Endodermal cell (in vitro differentiated cells): ENCODE results near the gene RHOG. TPM values are rescaled to one million over a fixed set of nuclear protein-coding genes. Genes with fewer than 3 reads are reported as not detected.
A peak's percentile ranks its signal among the peaks of the same experiment; 100 is the strongest.

Experiments used
- DNase-seq: peaks from one replicate; pipeline ENCODE4 v3.0.0-alpha.2; 2017
- H3K27ac ChIP-seq: 2 replicates; pipeline ENCODE4 v1.5.1; 2013; ENCODE audit warnings: mild to moderate bottlenecking, low read depth, low read length, moderate library complexity
- H3K27me3 ChIP-seq: 2 replicates; pipeline ENCODE4 v1.6.1; 2013; ENCODE audit warnings: mild to moderate bottlenecking, low read length, moderate library complexity; ENCODE audit not compliant: insufficient read depth, control insufficient read depth, poor library complexity, severe bottlenecking
- H3K36me3 ChIP-seq: 2 replicates; pipeline ENCODE4 v1.7.0; 2013; ENCODE audit warnings: mild to moderate bottlenecking, low read length, moderate library complexity; ENCODE audit not compliant: control insufficient read depth, insufficient read depth
- H3K4me1 ChIP-seq: one replicate; pipeline ENCODE4 v1.7.0; 2013; ENCODE audit warnings: low read length; ENCODE audit not compliant: control insufficient read depth, insufficient read depth
- H3K4me3 ChIP-seq: 2 replicates; pipeline ENCODE4 v1.5.1; 2013; ENCODE audit warnings: mild to moderate bottlenecking, low read length, moderate library complexity
- H3K9ac ChIP-seq: 2 replicates; pipeline ENCODE4 v1.6.1; 2013; ENCODE audit warnings: mild to moderate bottlenecking, low read length, moderate library complexity; ENCODE audit not compliant: poor library complexity, severe bottlenecking; ENCODE audit errors: extremely low read depth
- H3K9me3 ChIP-seq: 2 replicates; pipeline ENCODE4 v1.6.1; 2013; ENCODE audit warnings: mild to moderate bottlenecking, low read length, moderate library complexity; ENCODE audit not compliant: control insufficient read depth
- H3K27ac Mint-ChIP-seq: 2 replicates; pipeline ENCODE4 v1.8.0; 2020; ENCODE audit warnings: mixed read lengths
- H3K27me3 Mint-ChIP-seq: 2 replicates; pipeline ENCODE4 v1.8.0; 2021; ENCODE audit warnings: mild to moderate bottlenecking, mixed read lengths; ENCODE audit not compliant: insufficient read depth
- H3K36me3 Mint-ChIP-seq: 2 replicates; pipeline ENCODE4 v1.8.0; 2020; ENCODE audit warnings: low read depth, mixed read lengths
- H3K4me1 Mint-ChIP-seq: 2 replicates; pipeline ENCODE4 v1.8.0; 2020; ENCODE audit warnings: mixed read lengths
- H3K4me3 Mint-ChIP-seq: 2 replicates; pipeline ENCODE4 v1.8.0; 2020; ENCODE audit warnings: mild to moderate bottlenecking, moderate library complexity, mixed read lengths
- H3K9me3 Mint-ChIP-seq: 2 replicates; pipeline ENCODE4 v1.8.0; 2020; ENCODE audit warnings: mild to moderate bottlenecking, mixed read lengths
- WGBS, 2 experiments: methylation state at CpG; one replicate each; pipeline versions ENCODE4 v1.1.5 to v1.1.7; 2013; ENCODE audit warnings: missing lambda C conversion rate in 2 of 2, mixed read lengths in 1 of 2; ENCODE audit not compliant: insufficient coverage in 1 of 2, insufficient read length in 1 of 2; 5-methylcytosine and 5-hydroxymethylcytosine counted together
- total RNA-seq, 2 donors: library from RNA; stranded (reverse); fragmentation: NEBNext Ultra II Directional in 1 of 2; extraction: Animal tissue kit (Norgen Biotek cat#: 25700) in 1 of 2; gene quantifications; 2 replicates in 1 of 2; 3 replicates in 1 of 2; pipeline ENCODE4 v1.2.1, GENCODE V29; 2021
- TF ChIP-seq, protein P1 (sequence below): fragments of 200-600 bp; sonication (generic); conservative IDR thresholded peaks from 2 replicates; pipeline ENCODE4 v1.5.0; 2021; ENCODE audit warnings: antibody characterized with exemption, mild to moderate bottlenecking

Gene RHOG
- total RNA-seq, 2 donors from 2014 or later = 25.5 to 27.6 TPM

GRCh38 chr11:3856856-3857553 is 16.2 kb upstream of the RHOG start:
- Histone ChIP-seq H3K27ac (no peak overlapping the region), H3K27me3 (no peaks in the 10 kb centered on the region), H3K9me3 (no peaks in the 10 kb centered on the region), H3K9ac (no peak overlapping the region), H3K4me3 (peak overlapping the region; percentile 81), H3K4me1 (peaks cover 7% of the 10 kb centered on the region), H3K36me3 (no peaks in the 10 kb centered on the region)
- DNase-seq = no peak
- H3K9me3 Mint-ChIP-seq = no peaks in the 10 kb centered on the region
- H3K36me3 Mint-ChIP-seq = no peaks in the 10 kb centered on the region
- H3K4me1 Mint-ChIP-seq = peaks cover 28% of the 10 kb centered on the region
- TF ChIP-seq, protein P1, sequence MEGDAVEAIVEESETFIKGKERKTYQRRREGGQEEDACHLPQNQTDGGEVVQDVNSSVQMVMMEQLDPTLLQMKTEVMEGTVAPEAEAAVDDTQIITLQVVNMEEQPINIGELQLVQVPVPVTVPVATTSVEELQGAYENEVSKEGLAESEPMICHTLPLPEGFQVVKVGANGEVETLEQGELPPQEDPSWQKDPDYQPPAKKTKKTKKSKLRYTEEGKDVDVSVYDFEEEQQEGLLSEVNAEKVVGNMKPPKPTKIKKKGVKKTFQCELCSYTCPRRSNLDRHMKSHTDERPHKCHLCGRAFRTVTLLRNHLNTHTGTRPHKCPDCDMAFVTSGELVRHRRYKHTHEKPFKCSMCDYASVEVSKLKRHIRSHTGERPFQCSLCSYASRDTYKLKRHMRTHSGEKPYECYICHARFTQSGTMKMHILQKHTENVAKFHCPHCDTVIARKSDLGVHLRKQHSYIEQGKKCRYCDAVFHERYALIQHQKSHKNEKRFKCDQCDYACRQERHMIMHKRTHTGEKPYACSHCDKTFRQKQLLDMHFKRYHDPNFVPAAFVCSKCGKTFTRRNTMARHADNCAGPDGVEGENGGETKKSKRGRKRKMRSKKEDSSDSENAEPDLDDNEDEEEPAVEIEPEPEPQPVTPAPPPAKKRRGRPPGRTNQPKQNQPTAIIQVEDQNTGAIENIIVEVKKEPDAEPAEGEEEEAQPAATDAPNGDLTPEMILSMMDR = no peak
- H3K27me3 Mint-ChIP-seq = no peaks in the 10 kb centered on the region
- 79 to 90% methylated on average over 5 of the region's 5 CpGs for WGBS, 2 experiments
- peak overlapping the region; percentile 79 for H3K4me3 Mint-ChIP-seq
- no peak overlapping the region for H3K27ac Mint-ChIP-seq

DNA sequence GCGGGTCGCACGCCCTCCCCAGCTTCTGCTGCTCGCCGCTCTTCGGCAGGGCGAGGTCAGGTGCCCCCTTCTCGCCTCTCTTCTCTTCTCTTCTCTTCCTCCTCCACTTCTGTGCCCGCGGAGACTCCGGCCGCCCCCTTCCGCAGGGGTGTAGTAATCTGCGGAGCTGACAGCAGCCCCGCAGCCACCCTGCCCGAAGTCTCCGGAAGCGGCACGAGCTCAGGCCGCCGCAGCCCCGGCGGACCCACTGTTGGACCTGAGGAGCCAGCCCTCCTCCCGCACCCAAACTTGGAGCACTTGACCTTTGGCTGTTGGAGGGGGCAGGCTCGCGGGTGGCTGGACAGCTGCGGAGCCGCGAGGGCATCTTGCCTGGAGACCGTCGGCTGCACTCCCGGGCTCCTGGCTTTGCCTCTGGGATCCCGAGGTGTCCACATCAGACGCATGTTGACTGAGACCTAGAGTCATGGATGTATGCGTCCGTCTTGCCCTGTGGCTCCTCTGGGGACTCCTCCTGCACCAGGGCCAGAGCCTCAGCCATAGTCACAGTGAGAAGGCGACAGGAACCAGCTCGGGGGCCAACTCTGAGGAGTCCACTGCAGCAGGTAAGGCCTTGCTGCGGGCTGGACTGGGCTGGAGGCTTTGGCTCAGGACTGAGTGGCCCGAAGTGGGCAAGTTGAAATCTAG is 15.2 kb upstream of the RHOG start:
- 14 to 16% methylated on average over 6 to 40 of the region's 40 CpGs for WGBS, 2 experiments
- TF ChIP-seq, protein P1 = no peak
- peak overlapping the region; percentile 61 for H3K27ac Mint-ChIP-seq
- peaks cover 23% of the 10 kb centered on the region for H3K4me1 Mint-ChIP-seq
- no peaks in the 10 kb centered on the region for H3K9me3 Mint-ChIP-seq
- H3K36me3 Mint-ChIP-seq = no peaks in the 10 kb centered on the region
- H3K9me3 ChIP-seq = no peaks in the 10 kb centered on the region
- H3K27ac ChIP-seq = no peak overlapping the region
- peak overlapping the region; percentile 79 for H3K4me3 Mint-ChIP-seq
- H3K27me3 Mint-ChIP-seq = no peaks in the 10 kb centered on the region
- no peaks in the 10 kb centered on the region for H3K36me3 ChIP-seq
- no peak overlapping the region for H3K9ac ChIP-seq
- no peaks in the 10 kb centered on the region for H3K27me3 ChIP-seq
- peak overlapping the region; percentile 81 for H3K4me3 ChIP-seq
- DNase-seq = peak; percentile 82
- peaks cover 7% of the 10 kb centered on the region for H3K4me1 ChIP-seq

DNA sequence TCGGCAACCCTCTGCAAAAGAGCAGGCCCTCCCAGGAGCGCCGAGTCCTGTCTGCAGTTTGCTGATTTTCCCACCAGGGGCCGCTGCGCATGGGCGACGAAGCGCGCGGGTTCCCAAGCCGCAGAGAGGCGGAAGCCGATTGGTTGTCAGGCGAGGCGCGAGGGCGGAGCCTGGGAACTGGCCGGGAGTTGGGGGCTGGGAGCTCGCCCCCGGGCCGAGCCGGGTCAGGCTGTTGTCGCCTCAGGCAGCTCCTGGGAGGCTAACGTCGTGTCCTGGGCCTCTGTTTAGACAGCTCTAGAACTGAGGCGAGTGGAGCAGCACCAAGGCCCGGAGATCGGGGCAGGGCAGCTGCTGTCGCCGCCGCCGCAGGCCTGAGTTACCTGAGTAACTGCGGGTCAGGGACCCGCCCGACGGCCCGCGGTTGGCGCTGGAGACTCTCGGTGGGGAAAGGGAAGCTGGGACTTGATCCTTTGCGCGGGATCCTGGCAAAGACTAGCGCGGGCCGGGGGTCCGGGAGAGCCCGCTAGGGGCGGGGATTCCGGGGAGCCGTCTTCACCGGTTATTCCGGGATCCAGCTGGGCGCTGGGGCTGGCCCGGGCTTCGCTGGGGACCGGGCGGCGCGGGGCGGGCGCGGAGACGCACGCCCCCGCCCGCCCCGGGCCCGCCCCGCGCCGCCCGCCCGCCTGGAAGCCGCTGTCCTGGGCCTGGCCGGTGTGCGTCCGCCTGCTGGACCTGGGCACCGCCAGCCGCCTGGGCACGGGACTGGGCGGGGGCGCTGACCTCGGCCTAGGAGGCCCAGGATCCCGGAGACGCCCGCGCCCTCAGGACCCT is 14.4 kb upstream of the RHOG start, which contains the start of gene STIM1:
STIM1 (plus strand) TSS at position 688 of the 831 bp plus-strand sequence. CDS start 607 bp downstream, outside the sequence.
- H3K27ac ChIP-seq = peak within 1 kb of the TSS; percentile 68
- H3K9me3 Mint-ChIP-seq = no peaks in the 10 kb centered on the region
- H3K36me3 ChIP-seq = no peaks in the 10 kb centered on the region
- H3K36me3 Mint-ChIP-seq = no peaks in the 10 kb centered on the region
- TF ChIP-seq, protein P1 = peak; percentile 99
- H3K4me3 ChIP-seq = peak within 1 kb of the TSS; percentile 87
- H3K4me1 Mint-ChIP-seq = peaks cover 21% of the 10 kb centered on the region
- H3K27me3 ChIP-seq = no peaks in the 10 kb centered on the region
- H3K9me3 ChIP-seq = no peaks in the 10 kb centered on the region
- 0% methylated on average over 26 to 86 of the region's 87 CpGs for WGBS, 2 experiments
- H3K4me3 Mint-ChIP-seq = peak within 1 kb of the TSS; percentile 79
- peaks cover 7% of the 10 kb centered on the region for H3K4me1 ChIP-seq
- H3K27ac Mint-ChIP-seq = peak within 1 kb of the TSS; percentile 83
- no peaks in the 10 kb centered on the region for H3K27me3 Mint-ChIP-seq
- peak; percentile 99 for DNase-seq
- peak within 1 kb of the TSS; percentile 61 for H3K9ac ChIP-seq
